GM12878 (cell line): ENCODE results near the gene PTPMT1. TPM values are rescaled to one million over a fixed set of nuclear protein-coding genes. Genes with fewer than 3 reads are reported as not detected.

Source experiments
- ATAC-seq: fragments of 200-7000 bp; cut with Tn5 transposase; 3 replicates; pipeline ENCODE4 v1.9.1; 2020; ENCODE audit warnings: mild to moderate bottlenecking, moderate library complexity
- BruUV-seq: library from RNA; stranded (reverse); fragments of 400-500 nt; replicated peaks from 2 replicates; lab custom pipeline; 2021; lab: Mats Ljungman, UMichigan
- CTCF ChIA-PET: fragments of 300-600 bp; sonication (Branson Sonifier 250); formaldehyde crosslinking; extraction: SDS; loops from one replicate; lab custom pipeline; 2021; ENCODE audit warnings: inconsistent platforms; lab: Yijun Ruan, JAX
- POLR2A ChIA-PET: fragments of 350-600 bp; formaldehyde crosslinking; extraction: SDS; loops from one replicate; lab custom pipeline; 2021; ENCODE audit warnings: inconsistent platforms; lab: Charles Lee
- RAD21 ChIA-PET: fragments of 300-600 bp; sonication (Branson Sonifier 250); formaldehyde crosslinking; loops from one replicate; lab custom pipeline; 2023; ENCODE audit warnings: antibody characterized with exemption; ENCODE audit not compliant: unreplicated experiment; lab: Charles Lee
- SMC1A ChIA-PET: fragments of 300-600 bp; sonication (Branson Sonifier 250); formaldehyde crosslinking; loops from one replicate; lab custom pipeline; 2023; ENCODE audit not compliant: unreplicated experiment, uncharacterized antibody; lab: Charles Lee
- DNase-seq: peaks from one replicate; pipeline ENCODE4 v3.0.0-alpha.2; 2011; ENCODE audit warnings: low read depth, low spot score
- FAIRE-seq: peaks from 3 replicates; lab custom pipeline; 2011; peaks lifted over from hg19 to GRCh38; lab: Jason Lieb, UNC
- H2AFZ ChIP-seq: 2 replicates; pipeline ENCODE4 v1.6.0; 2011; ENCODE audit warnings: low read depth, low read length, control low read depth; ENCODE audit not compliant: control insufficient read depth
- H3K27ac ChIP-seq: 2 replicates; pipeline ENCODE4 v1.5.1; 2011; ENCODE audit warnings: control low read depth; ENCODE audit not compliant: control insufficient read depth, insufficient read depth
- H3K27me3 ChIP-seq, 2 experiments: replicated peaks in 1 of 2; 2 replicates each; pipeline versions ENCODE4 v1.6.0 to v1.6.1; 2011; ENCODE audit warnings: low read length in 1 of 2; ENCODE audit not compliant: control insufficient read depth in 2 of 2, insufficient read depth in 2 of 2
- H3K36me3 ChIP-seq, 2 experiments: 2 replicates each; pipeline ENCODE4 v1.5.1; 2011; ENCODE audit warnings: low read length in 1 of 2; ENCODE audit not compliant: control insufficient read depth in 2 of 2, insufficient read depth in 2 of 2
- H3K4me1 ChIP-seq: 2 replicates; pipeline ENCODE4 v1.6.1; 2011; ENCODE audit warnings: mild to moderate bottlenecking, low read length, moderate library complexity, mixed read lengths; ENCODE audit not compliant: control insufficient read depth, insufficient read depth
- H3K4me2 ChIP-seq: 2 replicates; pipeline ENCODE4 v1.6.0; 2011; ENCODE audit warnings: control low read depth; ENCODE audit not compliant: control insufficient read depth, insufficient read depth
- H3K4me3 ChIP-seq: fragments of 200-600 bp; sonication (generic); 2 replicates; pipeline ENCODE4 v1.5.1; 2016
- H3K79me2 ChIP-seq: 2 replicates; pipeline ENCODE4 v1.6.0; 2011; ENCODE audit warnings: low read length; ENCODE audit not compliant: control insufficient read depth, insufficient read depth
- H3K9ac ChIP-seq: 2 replicates; pipeline ENCODE4 v1.8.0; 2011; ENCODE audit warnings: low read length, control low read depth, mixed read lengths; ENCODE audit not compliant: control insufficient read depth, insufficient read depth
- H3K9me3 ChIP-seq: replicated peaks from 3 replicates; pipeline ENCODE4 v1.5.1; 2011; ENCODE audit warnings: mild to moderate bottlenecking, low read length; ENCODE audit not compliant: control insufficient read depth, insufficient read depth
- H4K20me1 ChIP-seq: 2 replicates; pipeline ENCODE4 v1.6.0; 2011; ENCODE audit not compliant: control insufficient read depth, insufficient read depth
- ATF2 ChIP-seq: IDR thresholded peaks from 2 replicates; pipeline ENCODE4 v1.6.1; 2012; ENCODE audit warnings: low read length, inconsistent platforms
- ATF3 ChIP-seq: IDR thresholded peaks from 2 replicates; pipeline ENCODE4 v1.6.1; 2011; ENCODE audit warnings: low read depth, mild to moderate bottlenecking, low read length, moderate library complexity, borderline replicate concordance; ENCODE audit errors: extremely low read depth
- EGR1 ChIP-seq, 2 experiments: IDR thresholded peaks; 1 replicate in 1 of 2; 2 replicates in 1 of 2; pipeline ENCODE4 v1.6.1; 2011 to 2012; ENCODE audit warnings: low read depth in 2 of 2, low read length in 2 of 2, borderline replicate concordance in 1 of 2, mild to moderate bottlenecking in 1 of 2, moderate library complexity in 1 of 2
- HCFC1 ChIP-seq: fragments of 150-350 bp; IDR thresholded peaks from 2 replicates; pipeline ENCODE4 v1.6.1; 2014; ENCODE audit warnings: low read length
- HDGF ChIP-seq: fragments of 450-650 bp; IDR thresholded peaks from 2 replicates; pipeline ENCODE4 v1.6.1; 2016; ENCODE audit warnings: antibody characterized with exemption
- IRF3 ChIP-seq: fragments of 450-650 bp; IDR thresholded peaks from 2 replicates; pipeline ENCODE4 v1.6.1; 2014; ENCODE audit warnings: mild to moderate bottlenecking
- KAT2A ChIP-seq: conservative IDR thresholded peaks from 2 replicates; pipeline ENCODE4 v1.6.1; 2011; ENCODE audit warnings: low read depth, low read length; ENCODE audit not compliant: control insufficient read depth
- MTA3 ChIP-seq: IDR thresholded peaks from 2 replicates; pipeline ENCODE4 v1.6.1; 2012; ENCODE audit warnings: low read length, inconsistent platforms, borderline replicate concordance
- NRF1 ChIP-seq: conservative IDR thresholded peaks from 2 replicates; pipeline ENCODE4 v1.6.1; 2011; ENCODE audit warnings: mild to moderate bottlenecking, low read depth, low read length, improper control_type of control experiment
- RB1 ChIP-seq: fragments of 450-650 bp; formaldehyde crosslinking; IDR thresholded peaks from 2 replicates; pipeline ENCODE4 v1.6.1; 2017; ENCODE audit warnings: mild to moderate bottlenecking, borderline replicate concordance
- SREBF1 ChIP-seq: IDR thresholded peaks from 2 replicates; pipeline ENCODE4 v1.6.1; 2012; ENCODE audit warnings: mild to moderate bottlenecking, low read length
- TARDBP ChIP-seq: IDR thresholded peaks from 2 replicates; pipeline ENCODE4 v1.6.1; 2016; ENCODE audit warnings: borderline replicate concordance
- TCF7 ChIP-seq: IDR thresholded peaks from 2 replicates; pipeline ENCODE4 v1.6.1; 2014; ENCODE audit warnings: antibody characterized with exemption, borderline replicate concordance
- ZBED1 ChIP-seq: IDR thresholded peaks from 2 replicates; pipeline ENCODE4 v1.6.1; 2016; ENCODE audit warnings: borderline replicate concordance
- ZBTB40 ChIP-seq: fragments of 450-650 bp; IDR thresholded peaks from 2 replicates; pipeline ENCODE4 v1.6.1; 2016; ENCODE audit warnings: mild to moderate bottlenecking, moderate library complexity, borderline replicate concordance
- ZSCAN29 ChIP-seq: fragments of 450-650 bp; IDR thresholded peaks from 2 replicates; pipeline ENCODE4 v1.6.1; 2017; ENCODE audit warnings: mild to moderate bottlenecking, moderate library complexity
- WGBS: methylation state at CpG from one replicate; pipeline ENCODE4 v1.1.6; 2016; ENCODE audit warnings: low lambda C conversion rate; ENCODE audit not compliant: insufficient replicate concordance, insufficient coverage; ENCODE audit errors: missing lambda C conversion rate; 5-methylcytosine and 5-hydroxymethylcytosine counted together
- in situ Hi-C: fragments of 300-500 bp; cut with MboI; formaldehyde crosslinking; loops from 9 replicates; pipeline ENCODE4 v1.14.3; 2018; ENCODE audit warnings: mixed read lengths
- intact Hi-C: fragments of 100-400 bp; cut with micrococcal nuclease; formaldehyde crosslinking; loops from one replicate; pipeline ENCODE4 v1.14.2; 2022; ENCODE audit not compliant: unreplicated experiment
- polyA plus RNA-seq, 11 experiments: library from polyadenylated mRNA; depleted of rRNA in 4 of 11; unstranded in 6 of 11; stranded (reverse) in 5 of 11; fragments of >200 nt; fragmentation: Nextera tagmentation in 4 of 11; fragmentation: Illumina TruSeq in 1 of 11; extraction: Ambion mirVana in 4 of 11; extraction: Trizol in 1 of 11; gene quantifications; 1 replicate in 1 of 11; 2 replicates in 10 of 11; pipeline versions ENCODE4 v1.2.1 to v1.2.3, GENCODE V29; 2011 to 2016; ENCODE audit warnings: inconsistent platforms in 2 of 11, missing spikeins in 2 of 11, low read depth in 1 of 11
- total RNA-seq, 4 experiments: library from RNA; depleted of rRNA in 3 of 4; stranded (reverse); fragments of >200 nt in 3 of 4; fragmentation: Illumina TruSeq in 1 of 4; extraction: Trizol in 1 of 4; gene quantifications; 2 replicates each; pipeline versions ENCODE4 v1.2.1 to v1.2.3, GENCODE V29; 2013 to 2021

PTPMT1 gene
- total and polyA plus RNA-seq, 10 of the 15 experiments (the other 5 are each of a cell fraction or from before 2014, with no cell fraction given) = 12.0 to 116 (median 58.2) TPM

GRCh38 chr11:47516984-47517853 lies 48.2 kb upstream of the PTPMT1 start:
- Histone ChIP-seq H3K27ac (no peak overlapping the region), H3K9ac (no peak overlapping the region), H2AFZ (no peak overlapping the region), H3K27me3 (no peaks in the 10 kb centered on the region), H3K36me3 (peaks cover 0 to 2% of the 10 kb centered on the region in 2 experiments; a peak in 3 of 4 replicates), H3K79me2 (peaks cover 94% of the 10 kb centered on the region), H3K4me2 (no peak overlapping the region), H3K9me3 (no peaks in the 10 kb centered on the region), H3K4me3 (no peak overlapping the region), H4K20me1 (no peaks in the 10 kb centered on the region; the same call in 1 of the 2 replicates), H3K4me1 (peaks cover 53% of the 10 kb centered on the region)
- ChIA-PET RAD21 (interaction anchor here (0.7 to 2.2 kb wide), 6 partner anchors 8 to 35 kb away, joined by 3 to 10 read pairs (median 3); partner anchors contain the start of gene CELF1), CTCF (interaction anchor here (0.6 to 3.1 kb wide), 8 partner anchors 11 to 1447 kb away, joined by 3 to 10 read pairs (median 3); no protein-coding TSS in a partner anchor), SMC1A (interaction anchor here (0.6 to 2.9 kb wide), 11 partner anchors 8 to 336 kb away, joined by 3 to 17 read pairs (median 4); partner anchors contain the start of gene CELF1), POLR2A (interaction anchor here (0.6 to 1.6 kb wide), 5 partner anchors 16 to 242 kb away, joined by 3 to 6 read pairs (median 4); no protein-coding TSS in a partner anchor)
- intact Hi-C loops = loop anchor here (5.0 kb wide), 1 partner anchor 35 kb away; the partner anchor contains the start of gene CELF1
- 91% methylated on average over 10 of the region's 10 CpGs for WGBS
- DNase-seq (no peak), ATAC-seq (no peak), FAIRE-seq (no peak)
- TF ChIP-seq MTA3 = no peak
- no peak for TF ChIP-seq EGR1 (IDR thresholded peaks at IDR 0.05; ENCODE audit: borderline replicate concordance in 1 of 2, low read depth in 2 of 2, low read length in 2 of 2)
- no peak for TF ChIP-seq ZBED1
- no peak for TF ChIP-seq ATF3
- no peak for TF ChIP-seq ZSCAN29
- TF ChIP-seq HCFC1 = no peak
- no peak for TF ChIP-seq RB1
- TF ChIP-seq SREBF1 = no peak
- no peak for TF ChIP-seq IRF3
- no peak for TF ChIP-seq HDGF
- no peak for TF ChIP-seq NRF1
- TF ChIP-seq ZBTB40 = no peak
- no peak for TF ChIP-seq TCF7
- TF ChIP-seq KAT2A = no peak
- no peak for TF ChIP-seq ATF2
- TF ChIP-seq TARDBP = no peak
- in situ Hi-C loops = no loop called here
- BruUV-seq = no TSS peak
